GM21423 (cell line): Measurements from ENCODE around the gene TASP1.

Experiments
- ATAC-seq: cut with Tn5 transposase; IDR thresholded peaks from one replicate; pipeline ENCODE4 v1.9.1; 2021; ENCODE audit warnings: mild to moderate bottlenecking, moderate library complexity; ENCODE audit not compliant: unreplicated experiment

TASP1 gene

DNA sequence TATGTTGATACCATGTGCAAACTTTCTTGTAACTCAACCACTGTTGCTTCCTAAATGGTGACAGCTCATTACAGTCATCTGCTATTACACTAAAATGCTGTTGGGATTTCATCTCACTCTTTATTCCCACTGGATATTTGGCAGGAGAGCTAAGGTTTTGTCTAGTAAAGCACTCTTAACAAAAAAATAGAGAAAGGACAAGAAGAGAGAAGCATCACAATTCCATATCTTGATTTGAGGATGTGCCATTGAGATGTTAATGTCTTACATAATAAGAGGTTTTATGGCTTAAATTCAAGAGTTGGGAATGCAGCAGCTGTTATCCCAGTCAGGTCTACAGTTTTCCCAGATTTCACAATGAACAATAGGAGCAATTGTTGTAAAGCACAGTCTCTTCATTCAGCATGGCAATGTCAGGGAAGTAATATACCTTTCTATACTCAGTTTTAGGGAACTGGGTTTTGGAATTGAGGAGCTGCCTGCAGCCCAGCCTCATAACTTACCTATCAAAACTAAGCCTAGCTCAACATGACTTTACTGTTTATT is 282.7 kb downstream of the TASP1 start:
- ATAC-seq = no peak

DNA sequence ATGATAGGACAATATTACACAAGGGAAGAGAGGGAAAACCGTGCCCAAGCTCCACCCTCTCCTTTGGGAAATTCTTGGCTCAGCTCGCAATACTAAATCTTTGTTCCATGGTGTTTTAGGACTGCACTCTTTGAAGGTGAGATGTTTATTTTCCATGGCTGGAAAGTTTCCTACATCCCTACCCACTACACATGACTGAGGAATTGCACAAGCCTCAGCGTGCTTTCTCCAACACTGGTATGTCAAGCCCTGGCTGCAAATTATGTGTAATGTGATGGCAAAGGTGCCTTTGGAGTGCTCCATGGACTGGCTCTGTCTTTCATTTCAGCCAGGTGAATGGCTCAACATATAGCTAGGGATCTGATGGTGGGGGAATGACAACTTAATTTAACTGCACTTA is 283.3 kb downstream of the TASP1 start:
- ATAC-seq = no peak

DNA sequence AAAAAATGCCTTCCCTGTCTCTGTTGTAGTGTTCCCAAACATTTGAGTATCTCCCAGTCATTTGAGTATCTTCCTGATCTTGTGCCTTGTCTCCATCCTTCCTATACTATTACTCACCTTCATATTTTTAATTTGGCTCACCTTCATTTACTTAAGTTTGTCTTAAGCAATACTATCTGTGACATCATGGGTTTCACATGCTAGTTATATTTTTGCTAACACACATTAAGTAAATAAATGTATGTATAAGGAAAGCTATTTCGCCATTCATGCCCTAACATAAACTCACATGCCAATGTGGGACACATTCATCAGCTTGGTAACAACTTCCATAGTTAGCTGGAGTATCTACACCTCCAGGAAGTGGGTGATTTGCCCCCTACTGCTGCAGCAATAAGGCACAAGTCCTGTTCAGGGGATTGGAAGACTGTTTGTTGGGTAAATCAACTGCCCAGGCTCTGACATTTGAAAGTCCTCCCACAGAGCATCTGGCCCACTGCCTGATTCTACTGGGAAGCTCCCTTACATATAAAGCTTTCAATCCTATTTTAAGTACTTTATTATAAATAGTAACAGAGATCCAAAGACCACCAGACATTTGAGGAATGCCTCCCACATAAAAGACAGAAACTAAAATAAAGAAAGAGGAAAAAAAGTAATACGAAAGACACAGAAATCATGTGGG is 285.3 kb downstream of the TASP1 start:
- ATAC-seq = no peak

DNA sequence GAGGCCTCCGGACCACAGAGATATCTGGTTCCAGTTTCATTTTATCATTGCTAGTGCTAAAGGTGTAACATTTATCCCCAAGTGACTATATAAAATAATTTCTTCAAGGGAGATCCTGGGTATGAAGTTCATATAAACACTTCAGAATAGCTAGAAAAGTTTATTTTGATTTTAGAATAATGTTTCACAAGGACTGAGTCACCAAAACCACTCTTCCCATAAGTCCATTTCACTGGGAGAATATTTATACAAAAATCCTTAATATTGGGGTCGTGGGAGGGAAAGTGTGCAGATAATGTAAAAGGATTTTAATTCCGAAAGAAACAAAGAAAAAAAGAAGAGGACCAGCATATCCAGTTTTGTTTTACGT is 289.5 kb downstream of the TASP1 start:
- no peak for ATAC-seq

DNA sequence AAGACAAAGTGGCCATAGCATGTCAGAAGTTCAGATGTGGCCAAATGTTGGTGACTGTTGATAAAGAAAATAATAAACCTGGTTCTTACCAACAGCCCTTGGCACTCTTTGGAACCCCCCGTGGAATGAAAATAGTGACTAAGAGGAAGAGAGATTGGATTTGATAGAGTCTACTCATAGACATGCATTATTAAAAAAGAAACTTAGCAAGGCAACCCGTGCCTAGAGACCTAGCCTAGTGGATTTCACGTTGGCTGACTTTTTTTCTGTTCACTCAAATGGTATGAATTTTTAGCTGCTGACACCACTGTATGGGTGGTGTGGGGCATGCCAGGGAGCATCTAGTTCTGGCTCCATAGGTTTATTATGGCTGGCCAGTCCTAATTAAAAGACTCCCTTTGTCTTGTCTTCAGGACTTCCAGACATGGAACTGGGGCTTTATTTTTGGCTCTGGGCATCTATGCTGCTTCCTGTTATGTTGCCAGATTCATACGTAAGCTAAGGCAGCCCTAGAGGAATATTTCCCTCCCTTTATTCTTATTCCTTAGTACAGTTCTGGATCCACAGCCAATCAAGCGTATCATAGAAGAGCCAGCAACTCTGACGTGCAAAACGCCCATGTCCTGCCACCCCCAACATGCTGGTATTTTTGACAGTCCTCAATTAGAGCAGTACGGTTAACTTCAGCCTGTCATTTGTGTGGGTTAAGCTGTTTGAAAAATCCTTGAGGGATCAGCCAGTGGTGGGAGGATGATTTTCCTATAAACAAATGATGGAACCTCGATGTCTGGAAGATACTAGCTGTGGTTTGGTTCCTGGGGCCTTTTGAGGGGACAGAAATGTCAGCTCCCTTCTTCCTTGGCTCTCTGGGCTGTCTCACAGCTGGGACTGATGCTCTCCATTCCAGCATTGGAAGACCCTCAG is 290.2 kb downstream of the TASP1 start:
- no peak for ATAC-seq

DNA sequence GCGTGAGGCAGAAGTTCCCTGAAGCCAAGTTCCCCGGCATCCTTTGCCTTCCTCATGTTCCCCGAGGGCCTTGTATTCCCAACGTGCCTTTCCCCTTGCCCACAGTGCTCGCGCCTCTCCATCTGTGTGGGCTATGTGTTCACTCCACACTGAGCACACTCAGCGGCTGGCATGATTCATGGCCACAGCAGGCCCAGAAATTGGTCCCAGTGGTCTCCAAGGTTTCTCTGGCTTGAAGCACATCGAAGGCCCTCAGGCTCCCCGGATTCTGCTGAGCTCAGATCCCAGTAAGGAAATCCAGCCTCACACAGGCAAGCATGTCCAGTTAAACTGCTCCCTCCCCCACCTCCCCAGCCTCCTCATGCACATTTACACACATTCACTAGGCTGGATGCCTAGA is 294.1 kb downstream of the TASP1 start:
- no peak for ATAC-seq

DNA sequence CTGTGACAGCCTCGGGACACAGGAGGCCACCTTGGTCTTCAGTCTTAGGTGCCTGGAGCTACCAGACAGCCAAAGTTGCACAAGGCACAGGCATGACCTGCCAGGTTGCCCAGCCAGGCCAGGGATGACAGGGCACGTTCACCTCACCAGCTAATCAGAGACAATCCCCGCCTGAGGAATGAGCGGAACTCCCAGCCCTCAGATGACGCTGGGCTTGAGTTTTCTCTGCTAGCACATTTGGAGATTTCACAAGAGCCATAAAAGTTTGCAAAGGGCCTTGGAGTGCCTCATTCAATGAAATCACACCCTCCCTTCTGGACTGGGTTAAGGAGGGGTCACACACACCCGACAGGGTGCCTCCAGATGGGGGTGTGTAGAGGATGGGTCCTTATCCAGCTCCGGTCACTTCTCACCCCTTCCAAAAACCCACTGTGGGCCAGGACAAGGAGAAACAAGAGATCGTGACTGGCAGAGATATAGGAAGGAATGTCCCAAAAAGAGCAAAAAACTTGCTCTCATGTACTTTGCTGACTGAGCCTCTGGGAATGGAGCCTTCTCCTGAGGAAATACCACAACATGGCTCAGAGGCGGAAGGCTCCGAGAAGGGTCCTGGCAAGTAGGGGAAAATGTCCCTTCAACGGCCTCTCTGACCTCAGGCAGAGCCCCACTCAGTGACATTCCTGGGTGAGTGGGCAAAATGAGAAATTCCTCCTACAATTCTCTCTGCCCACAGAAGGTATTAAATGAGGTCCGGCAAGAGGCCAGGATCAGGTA is 296.1 kb downstream of the TASP1 start:
- ATAC-seq = no peak

DNA sequence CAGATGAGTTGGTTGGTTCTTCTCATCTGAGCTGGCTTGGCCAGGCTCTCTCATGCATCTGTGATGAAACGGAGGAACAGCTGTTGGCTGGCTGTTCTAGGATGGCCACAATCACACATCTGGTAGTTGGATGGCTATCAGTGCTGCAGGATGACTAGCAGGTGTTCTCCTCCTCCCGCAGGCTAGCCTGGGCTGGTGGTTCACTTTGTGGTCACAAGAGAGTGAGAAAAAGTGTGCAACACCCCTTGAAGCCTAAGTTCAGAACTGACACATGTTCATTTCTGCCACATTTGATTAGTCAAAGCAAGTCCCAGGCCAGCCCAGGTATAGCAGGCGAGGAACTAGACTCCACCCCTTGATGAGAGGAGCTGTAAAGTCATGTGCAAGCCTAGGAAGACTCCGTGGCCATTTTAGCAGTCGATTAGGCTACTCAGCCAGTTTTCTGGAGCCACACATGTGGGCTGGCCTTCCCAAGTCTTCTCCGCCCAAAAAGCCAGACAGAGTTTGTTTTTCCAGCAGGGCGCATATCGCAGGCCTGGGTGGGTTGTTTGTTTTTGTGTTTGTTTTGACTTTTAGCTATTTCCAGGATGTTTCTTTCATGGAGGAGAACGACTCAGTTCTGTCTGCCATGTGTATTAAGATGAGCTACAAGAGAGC is 296.9 kb downstream of the TASP1 start:
- ATAC-seq = no peak

DNA sequence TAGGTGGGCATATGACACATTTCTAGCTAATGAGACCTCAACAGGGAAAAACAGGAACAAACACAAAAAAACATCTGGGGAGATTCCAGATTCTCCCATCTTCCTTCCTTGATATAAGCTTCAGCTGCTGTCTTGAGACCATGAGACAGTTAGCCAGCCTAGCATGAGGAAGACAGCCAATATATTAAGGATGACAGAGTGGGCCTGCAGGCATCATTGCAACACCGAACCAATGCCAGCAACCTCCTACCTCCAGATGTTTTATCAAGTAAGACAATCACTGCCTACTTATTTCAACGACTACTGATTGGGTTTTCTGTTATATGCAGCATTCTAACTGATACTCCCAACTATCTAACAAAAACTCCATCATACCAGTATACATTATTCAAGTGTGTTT is 298.6 kb downstream of the TASP1 start:
- no peak for ATAC-seq
